ENCODE data around the gene NARS2. TPM values are rescaled to one million over a fixed set of nuclear protein-coding genes. Genes with fewer than 3 reads are reported as not detected.

Gene NARS2
- total RNA-seq, 2 experiments from 2014 or later = 14.8 to 18.5 TPM

Other genes starting within 250 kb of the NARS2 start
- gene GAB2, start 157.0 kb downstream of the NARS2 start, total RNA-seq = 1 to 10 TPM; 7.6 to 9.8 TPM